Measurements from ENCODE around the gene SLTM. TPM values are rescaled to one million over a fixed set of nuclear protein-coding genes. Genes with fewer than 3 reads are reported as not detected.

SLTM gene
- total RNA-seq (100 to 1,000 TPM; 183 to 189 TPM), total RNA-seq (160 to 277 (median 233) reads per million in 172 experiments)
- polyA plus RNA-seq (2013, experiment 1 of 2) = 118 TPM
- 130 TPM for polyA plus RNA-seq (2013, experiment 2 of 2)

DNA sequence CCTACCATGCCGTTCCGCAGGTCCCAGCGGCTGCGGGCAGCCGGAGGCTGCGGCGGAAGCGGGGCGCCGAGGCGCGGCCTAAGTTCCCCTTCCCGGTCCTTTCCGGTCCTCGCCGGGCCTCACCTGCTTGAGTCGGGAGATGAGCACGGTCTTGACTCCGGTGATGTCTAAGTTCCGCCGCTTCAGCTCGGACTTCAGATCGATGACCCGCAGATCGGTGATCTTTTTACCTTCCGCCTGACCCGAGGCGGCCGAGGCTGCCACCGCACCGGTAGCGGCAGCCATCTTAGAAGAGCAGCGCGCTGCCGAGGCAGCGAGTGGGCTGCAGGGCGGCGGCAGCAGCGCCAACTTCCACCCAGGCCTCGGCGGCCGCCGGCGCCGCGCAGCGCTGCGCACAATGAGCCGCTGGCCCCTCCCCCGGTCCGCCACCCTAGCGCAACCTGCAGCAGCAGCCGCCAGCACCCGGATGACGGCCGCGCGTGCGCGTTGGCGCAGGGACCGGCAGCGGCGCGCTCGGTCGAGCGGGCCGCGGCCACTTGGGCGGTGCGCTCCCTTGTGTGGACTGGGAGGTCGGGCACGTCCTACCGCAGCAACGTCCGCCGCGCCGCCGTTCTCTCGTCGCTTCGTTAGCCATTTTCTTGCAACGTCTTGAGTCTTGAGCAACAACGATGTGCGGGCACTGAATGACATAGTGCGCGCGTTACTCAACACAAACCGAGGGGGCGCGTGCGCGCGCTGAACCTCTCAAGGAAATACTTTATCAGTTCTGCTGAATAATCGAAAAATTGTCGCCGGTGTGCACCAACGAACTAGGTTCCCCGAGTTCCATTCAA, at the start of gene SLTM:
TSS of gene SLTM (minus strand) at position 399 of the 833 bp plus-strand sequence. CDS start at position 285, 114 bp downstream.
- peaks cover 15% of the 10 kb centered on the region for H3K4me1 ChIP-seq (ENCODE audit: insufficient read depth, low read length)
- POLR2A ChIA-PET = interaction anchor here (0.6 to 1.4 kb wide), 4 partner anchors 49 to 595 kb away, joined by 3 to 8 read pairs (median 4); partner anchors contain the start of genes ADAM10 and MINDY2
- peak; percentile 86 to 99 (median 92) for DNase-seq
- intact Hi-C loops (cut with DNase I, micrococcal nuclease) = loop anchor here (1.0 to 10.0 kb wide), 8 partner anchors 51 to 1551 kb away; partner anchors contain the start of genes MINDY2 (in 2 of the 2), RNF111 (in 2 of the 2), ADAM10 (in 1 of the 2) and BNIP2 (in 1 of the 2)
- Mint-ChIP-seq H3K4me1 (ENCODE audit: low read depth) (peaks cover 34% of the 10 kb centered on the region), H3K27me3 (no peaks in the 10 kb centered on the region), H3K9me3 (no peaks in the 10 kb centered on the region), H3K4me3 (peak within 1 kb of the TSS; percentile 96), H3K36me3 (ENCODE audit: low read depth) (peaks cover 39% of the 10 kb centered on the region), H3K27ac (peak within 1 kb of the TSS; percentile 99)
- no peaks in the 10 kb centered on the region for H3K9me3 ChIP-seq (ENCODE audit: control insufficient read depth in 1 of 2, insufficient read depth in 1 of 2, low read length in 2 of 2)
- peak within 1 kb of the TSS; percentile 86 for H3K4me3 ChIP-seq (ENCODE audit: low read length)
- CTCF ChIA-PET = no interaction called here
- peak; percentile 90 for ATAC-seq (ENCODE audit: poor library complexity)
- no peaks in the 10 kb centered on the region for H3K27me3 ChIP-seq (ENCODE audit: control insufficient read depth in 1 of 2, insufficient read depth in 2 of 2, low read length in 2 of 2)
- H3K27ac ChIP-seq (ENCODE audit: low read depth in 1 of 2, low read length in 2 of 2) = peak within 1 kb of the TSS; percentile 95 to 96
- peaks cover 11% of the 10 kb centered on the region for H3K36me3 ChIP-seq (ENCODE audit: insufficient read depth, low read length)
- TF ChIP-seq, protein P1, sequence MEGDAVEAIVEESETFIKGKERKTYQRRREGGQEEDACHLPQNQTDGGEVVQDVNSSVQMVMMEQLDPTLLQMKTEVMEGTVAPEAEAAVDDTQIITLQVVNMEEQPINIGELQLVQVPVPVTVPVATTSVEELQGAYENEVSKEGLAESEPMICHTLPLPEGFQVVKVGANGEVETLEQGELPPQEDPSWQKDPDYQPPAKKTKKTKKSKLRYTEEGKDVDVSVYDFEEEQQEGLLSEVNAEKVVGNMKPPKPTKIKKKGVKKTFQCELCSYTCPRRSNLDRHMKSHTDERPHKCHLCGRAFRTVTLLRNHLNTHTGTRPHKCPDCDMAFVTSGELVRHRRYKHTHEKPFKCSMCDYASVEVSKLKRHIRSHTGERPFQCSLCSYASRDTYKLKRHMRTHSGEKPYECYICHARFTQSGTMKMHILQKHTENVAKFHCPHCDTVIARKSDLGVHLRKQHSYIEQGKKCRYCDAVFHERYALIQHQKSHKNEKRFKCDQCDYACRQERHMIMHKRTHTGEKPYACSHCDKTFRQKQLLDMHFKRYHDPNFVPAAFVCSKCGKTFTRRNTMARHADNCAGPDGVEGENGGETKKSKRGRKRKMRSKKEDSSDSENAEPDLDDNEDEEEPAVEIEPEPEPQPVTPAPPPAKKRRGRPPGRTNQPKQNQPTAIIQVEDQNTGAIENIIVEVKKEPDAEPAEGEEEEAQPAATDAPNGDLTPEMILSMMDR (IDR thresholded peaks at IDR 0.05) = no peak

DNA sequence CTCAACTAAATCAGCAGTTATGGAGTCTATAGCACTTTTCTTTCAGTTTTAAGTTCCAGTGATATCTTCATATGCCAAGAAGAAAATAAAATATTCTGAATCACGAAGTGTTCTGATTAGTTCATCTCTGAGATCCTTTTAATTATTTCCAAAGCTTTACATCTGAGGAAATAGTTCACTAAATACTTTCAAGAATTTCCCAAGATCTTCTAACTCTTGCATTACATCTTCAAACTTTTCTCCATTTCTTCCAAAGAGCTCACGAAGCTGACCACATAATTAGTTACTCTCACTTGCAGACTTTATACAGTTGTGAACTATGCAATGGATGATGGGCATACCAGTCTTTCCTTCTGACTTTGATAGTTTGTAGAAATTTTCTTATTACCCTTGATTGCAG, 49.8 kb upstream of the SLTM start:
- Mint-ChIP-seq H3K27ac (peak overlapping the region; percentile 49), H3K27me3 (no peaks in the 10 kb centered on the region), H3K9me3 (no peaks in the 10 kb centered on the region), H3K4me3 (no peak overlapping the region), H3K36me3 (ENCODE audit: low read depth) (peaks cover 12% of the 10 kb centered on the region), H3K4me1 (ENCODE audit: low read depth) (peaks cover 36% of the 10 kb centered on the region)
- H3K27ac ChIP-seq (ENCODE audit: low read depth in 1 of 2, low read length in 2 of 2) = no peak overlapping the region
- H3K4me3 ChIP-seq (ENCODE audit: low read length) = no peak overlapping the region
- POLR2A ChIA-PET = no interaction called here
- DNase-seq (no peak), ATAC-seq (ENCODE audit: poor library complexity) (no peak)
- H3K27me3 ChIP-seq (ENCODE audit: control insufficient read depth in 1 of 2, insufficient read depth in 2 of 2, low read length in 2 of 2) = no peaks in the 10 kb centered on the region
- TF ChIP-seq, protein P1 (IDR thresholded peaks at IDR 0.05) = no peak
- H3K36me3 ChIP-seq (ENCODE audit: insufficient read depth, low read length) = no peaks in the 10 kb centered on the region
- no peaks in the 10 kb centered on the region for H3K9me3 ChIP-seq (ENCODE audit: control insufficient read depth in 1 of 2, insufficient read depth in 1 of 2, low read length in 2 of 2)
- CTCF ChIA-PET = no interaction called here
- intact Hi-C loops (cut with DNase I, micrococcal nuclease) = loop anchor here in 1 of 2 experiments (5.0 to 10.0 kb wide), 6 partner anchors 48 to 542 kb away; partner anchors contain the start of genes CCNB2 and SLTM
- H3K4me1 ChIP-seq (ENCODE audit: insufficient read depth, low read length) = peaks cover 17% of the 10 kb centered on the region

- peak; percentile 55 for ATAC-seq (ENCODE audit: poor library complexity)
Observed at GRCh38 chr15:58981808-58982475, 48.5 kb upstream of the SLTM start.

More at GRCh38 chr15:58981808-58982475, 48.5 kb upstream of the SLTM start:
- Mint-ChIP-seq H3K27me3 (no peaks in the 10 kb centered on the region), H3K36me3 (ENCODE audit: low read depth) (no peaks in the 10 kb centered on the region), H3K4me1 (ENCODE audit: low read depth) (peaks cover 25% of the 10 kb centered on the region), H3K4me3 (peak overlapping the region; percentile 66), H3K9me3 (no peaks in the 10 kb centered on the region), H3K27ac (peak overlapping the region; percentile 73)
- Histone ChIP-seq H3K4me1 (ENCODE audit: insufficient read depth, low read length) (peaks cover 15% of the 10 kb centered on the region), H3K36me3 (ENCODE audit: insufficient read depth, low read length) (no peaks in the 10 kb centered on the region), H3K4me3 (ENCODE audit: low read length) (peak overlapping the region; percentile 19), H3K27me3 (ENCODE audit: control insufficient read depth in 1 of 2, insufficient read depth in 2 of 2, low read length in 2 of 2) (no peaks in the 10 kb centered on the region), H3K27ac (ENCODE audit: low read depth in 1 of 2, low read length in 2 of 2) (peak overlapping the region in 1 of 2 donors; percentile 56), H3K9me3 (ENCODE audit: control insufficient read depth in 1 of 2, insufficient read depth in 1 of 2, low read length in 2 of 2) (no peaks in the 10 kb centered on the region)
- intact Hi-C loops (cut with DNase I, micrococcal nuclease) = loop anchor here (1.0 to 10.0 kb wide), 8 partner anchors 47 to 543 kb away; partner anchors contain the start of genes CCNB2 (in 1 of the 2) and SLTM (in 1 of the 2)
- ChIA-PET CTCF (no interaction called here), POLR2A (interaction anchor here (0.6 to 1.0 kb wide), 4 partner anchors 19 to 551 kb away, joined by 3 read pairs; no protein-coding TSS in a partner anchor)
- TF ChIP-seq, protein P1 (IDR thresholded peaks at IDR 0.05) = no peak
- peak in 3 of 14 experiments; percentile 46 to 60 (median 57) for DNase-seq

All from CD4-positive, alpha-beta T cell (primary cell).